Endodermal cell (in vitro differentiated cells): ENCODE results near the gene TMEM108. TPM values are rescaled to one million over a fixed set of nuclear protein-coding genes. Genes with fewer than 3 reads are reported as not detected.

ENCODE experiments used
- DNase-seq: peaks from one replicate; pipeline ENCODE4 v3.0.0-alpha.2; 2017
- H3K27ac ChIP-seq: 2 replicates; pipeline ENCODE4 v1.5.1; 2013; ENCODE audit warnings: mild to moderate bottlenecking, low read depth, low read length, moderate library complexity
- H3K27me3 ChIP-seq: 2 replicates; pipeline ENCODE4 v1.6.1; 2013; ENCODE audit warnings: mild to moderate bottlenecking, low read length, moderate library complexity; ENCODE audit not compliant: insufficient read depth, control insufficient read depth, poor library complexity, severe bottlenecking
- H3K36me3 ChIP-seq: 2 replicates; pipeline ENCODE4 v1.7.0; 2013; ENCODE audit warnings: mild to moderate bottlenecking, low read length, moderate library complexity; ENCODE audit not compliant: control insufficient read depth, insufficient read depth
- H3K4me1 ChIP-seq: one replicate; pipeline ENCODE4 v1.7.0; 2013; ENCODE audit warnings: low read length; ENCODE audit not compliant: control insufficient read depth, insufficient read depth
- H3K4me3 ChIP-seq: 2 replicates; pipeline ENCODE4 v1.5.1; 2013; ENCODE audit warnings: mild to moderate bottlenecking, low read length, moderate library complexity
- H3K9ac ChIP-seq: 2 replicates; pipeline ENCODE4 v1.6.1; 2013; ENCODE audit warnings: mild to moderate bottlenecking, low read length, moderate library complexity; ENCODE audit not compliant: poor library complexity, severe bottlenecking; ENCODE audit errors: extremely low read depth
- H3K9me3 ChIP-seq: 2 replicates; pipeline ENCODE4 v1.6.1; 2013; ENCODE audit warnings: mild to moderate bottlenecking, low read length, moderate library complexity; ENCODE audit not compliant: control insufficient read depth
- H3K27ac Mint-ChIP-seq: 2 replicates; pipeline ENCODE4 v1.8.0; 2020; ENCODE audit warnings: mixed read lengths
- H3K27me3 Mint-ChIP-seq: 2 replicates; pipeline ENCODE4 v1.8.0; 2021; ENCODE audit warnings: mild to moderate bottlenecking, mixed read lengths; ENCODE audit not compliant: insufficient read depth
- H3K36me3 Mint-ChIP-seq: 2 replicates; pipeline ENCODE4 v1.8.0; 2020; ENCODE audit warnings: low read depth, mixed read lengths
- H3K4me1 Mint-ChIP-seq: 2 replicates; pipeline ENCODE4 v1.8.0; 2020; ENCODE audit warnings: mixed read lengths
- H3K4me3 Mint-ChIP-seq: 2 replicates; pipeline ENCODE4 v1.8.0; 2020; ENCODE audit warnings: mild to moderate bottlenecking, moderate library complexity, mixed read lengths
- H3K9me3 Mint-ChIP-seq: 2 replicates; pipeline ENCODE4 v1.8.0; 2020; ENCODE audit warnings: mild to moderate bottlenecking, mixed read lengths
- CTCF ChIP-seq: fragments of 200-600 bp; sonication (generic); conservative IDR thresholded peaks from 2 replicates; pipeline ENCODE4 v1.5.0; 2021; ENCODE audit warnings: antibody characterized with exemption, mild to moderate bottlenecking
- WGBS, 2 experiments: methylation state at CpG; one replicate each; pipeline versions ENCODE4 v1.1.5 to v1.1.7; 2013; ENCODE audit warnings: missing lambda C conversion rate in 2 of 2, mixed read lengths in 1 of 2; ENCODE audit not compliant: insufficient coverage in 1 of 2, insufficient read length in 1 of 2; 5-methylcytosine and 5-hydroxymethylcytosine counted together
- total RNA-seq, 2 donors: library from RNA; stranded (reverse); fragmentation: NEBNext Ultra II Directional in 1 of 2; extraction: Animal tissue kit (Norgen Biotek cat#: 25700) in 1 of 2; gene quantifications; 2 replicates in 1 of 2; 3 replicates in 1 of 2; pipeline ENCODE4 v1.2.1, GENCODE V29; 2021

The TMEM108 gene
- total RNA-seq, 2 donors from 2014 or later: 4.8 to 7.9 TPM

- Histone ChIP-seq H3K4me1 (no peaks in the 10 kb centered on the region), H3K9me3 (no peaks in the 10 kb centered on the region), H3K9ac (no peak overlapping the region), H3K27ac (no peak overlapping the region), H3K27me3 (no peaks in the 10 kb centered on the region), H3K4me3 (no peak overlapping the region), H3K36me3 (no peaks in the 10 kb centered on the region)
- H3K9me3 Mint-ChIP-seq: no peaks in the 10 kb centered on the region
- no peak overlapping the region for H3K27ac Mint-ChIP-seq
- WGBS, 2 experiments: 86% methylated on average over 3 of the region's 3 CpGs; no CpG with 5 or more reads in 1 of the 2 experiments
- no peak for TF ChIP-seq CTCF
- no peak for DNase-seq
- peaks cover 14% of the 10 kb centered on the region for H3K4me1 Mint-ChIP-seq
- no peaks in the 10 kb centered on the region for H3K36me3 Mint-ChIP-seq
- no peaks in the 10 kb centered on the region for H3K27me3 Mint-ChIP-seq
- no peak overlapping the region for H3K4me3 Mint-ChIP-seq
These were observed 75.3 kb downstream of the TMEM108 start for GRCh38 chr3:133113526-133113925.

GRCh38 chr3:133113927-133114597, 75.9 kb downstream of the TMEM108 start:
- H3K4me3 Mint-ChIP-seq: no peak overlapping the region
- 82 to 93% methylated on average over 2 to 3 of the region's 3 CpGs for WGBS, 2 experiments
- Histone ChIP-seq H3K4me1 (no peaks in the 10 kb centered on the region), H3K9ac (no peak overlapping the region), H3K9me3 (no peaks in the 10 kb centered on the region), H3K27me3 (no peaks in the 10 kb centered on the region), H3K27ac (no peak overlapping the region), H3K36me3 (no peaks in the 10 kb centered on the region), H3K4me3 (no peak overlapping the region)
- H3K9me3 Mint-ChIP-seq: no peaks in the 10 kb centered on the region
- no peaks in the 10 kb centered on the region for H3K36me3 Mint-ChIP-seq
- TF ChIP-seq CTCF: no peak
- H3K27me3 Mint-ChIP-seq: no peaks in the 10 kb centered on the region
- DNase-seq: no peak
- H3K4me1 Mint-ChIP-seq: peaks cover 19% of the 10 kb centered on the region
- H3K27ac Mint-ChIP-seq: no peak overlapping the region

- Histone ChIP-seq H3K27me3 (no peaks in the 10 kb centered on the region), H3K9ac (no peak overlapping the region), H3K4me3 (no peak overlapping the region), H3K4me1 (no peaks in the 10 kb centered on the region), H3K27ac (no peak overlapping the region), H3K36me3 (no peaks in the 10 kb centered on the region), H3K9me3 (no peaks in the 10 kb centered on the region)
- no peak overlapping the region for H3K27ac Mint-ChIP-seq
- DNase-seq: no peak
- no peaks in the 10 kb centered on the region for H3K27me3 Mint-ChIP-seq
- no peak overlapping the region for H3K4me3 Mint-ChIP-seq
- peaks cover 26% of the 10 kb centered on the region for H3K4me1 Mint-ChIP-seq
- H3K36me3 Mint-ChIP-seq: no peaks in the 10 kb centered on the region
- no peaks in the 10 kb centered on the region for H3K9me3 Mint-ChIP-seq
- 79% methylated on average over 1 of the region's 1 CpG; no CpG with 5 or more reads in 1 of the 2 experiments for WGBS, 2 experiments
- no peak for TF ChIP-seq CTCF
These were observed 77.0 kb downstream of the TMEM108 start for GRCh38 chr3:133115176-133115575.
